ENCODE results near the gene STRIT1.
A peak's percentile ranks its signal among the peaks of the same experiment; 100 is the strongest.

STRIT1 gene

DNA sequence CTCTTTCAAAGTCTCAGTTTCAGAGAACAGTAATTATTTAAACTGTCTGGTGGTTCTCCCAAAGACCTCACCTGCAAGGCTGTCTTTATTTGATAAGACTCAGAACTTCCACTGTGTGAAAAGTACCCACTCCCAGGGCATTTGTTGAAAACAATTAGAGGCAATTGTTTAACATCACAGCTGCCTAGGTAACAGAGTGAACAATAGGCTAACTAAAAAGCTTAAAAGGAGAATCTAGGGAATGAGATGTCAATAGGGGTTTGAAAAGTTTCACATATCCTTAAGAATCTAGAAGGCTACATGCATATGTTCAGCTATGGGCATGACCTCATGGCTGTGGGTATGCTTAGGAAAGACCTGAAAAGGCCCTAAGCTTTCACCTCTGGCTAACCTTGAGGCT, 2.9 kb upstream of the STRIT1 start:
- no peak overlapping the region for H3K4me3 ChIP-seq (ENCODE audit: control insufficient read depth, low read depth, low read length)
- no peak for TF ChIP-seq CTCF (conservative IDR thresholded peaks at IDR 0.05; ENCODE audit: control insufficient read depth, insufficient read depth, low read depth, low read length)
- no peak for DNase-seq (ENCODE audit: low read depth)

DNA sequence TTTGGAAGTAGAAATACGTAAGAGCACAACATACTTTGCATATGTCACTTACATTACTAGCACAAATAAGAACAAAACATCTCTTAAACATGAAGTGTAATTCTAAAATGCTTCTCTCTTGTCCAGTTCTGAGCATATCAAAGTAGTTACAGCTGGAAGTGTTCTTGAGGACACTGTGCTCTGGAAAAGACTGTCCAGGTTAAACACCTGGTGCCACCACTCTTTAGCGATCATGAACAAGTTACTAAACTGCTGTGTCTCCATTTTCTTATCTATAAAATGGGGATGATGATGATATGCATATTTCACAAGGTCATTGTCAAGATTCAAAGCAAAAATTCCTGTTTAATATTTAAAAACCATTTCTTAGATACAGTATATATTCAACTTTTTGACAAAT, 790 bp downstream of the STRIT1 start:
- DNase-seq (ENCODE audit: low read depth), result no peak
- no peak overlapping the region for H3K4me3 ChIP-seq (ENCODE audit: control insufficient read depth, low read depth, low read length)
- TF ChIP-seq CTCF (conservative IDR thresholded peaks at IDR 0.05; ENCODE audit: control insufficient read depth, insufficient read depth, low read depth, low read length), result no peak

DNA sequence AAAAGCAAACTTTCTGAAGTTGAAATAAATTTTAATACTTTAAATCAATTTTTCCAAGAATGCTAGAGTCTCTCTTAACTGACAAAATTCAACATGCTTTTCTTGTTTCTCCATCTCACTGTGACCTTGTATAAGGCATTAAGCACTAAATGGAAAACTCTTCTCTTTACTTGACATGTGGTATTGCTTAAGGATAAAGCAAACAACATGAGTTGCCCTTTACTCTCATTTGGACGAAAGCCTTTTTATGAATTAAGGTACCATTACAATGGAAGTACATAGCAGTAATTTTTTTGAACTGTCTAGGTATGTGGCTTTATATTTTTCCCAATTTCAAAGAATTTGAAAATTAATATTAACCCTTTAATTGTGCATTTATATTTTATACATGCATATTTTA, 1.4 kb downstream of the STRIT1 start:
- no peak for TF ChIP-seq CTCF (conservative IDR thresholded peaks at IDR 0.05; ENCODE audit: control insufficient read depth, insufficient read depth, low read depth, low read length)
- DNase-seq (ENCODE audit: low read depth), result peak; percentile 75
- no peak overlapping the region for H3K4me3 ChIP-seq (ENCODE audit: control insufficient read depth, low read depth, low read length)

- TF ChIP-seq CTCF (conservative IDR thresholded peaks at IDR 0.05; ENCODE audit: control insufficient read depth, insufficient read depth, low read depth, low read length), result no peak
- DNase-seq (ENCODE audit: low read depth), result peak; percentile 40
- H3K4me3 ChIP-seq (ENCODE audit: control insufficient read depth, low read depth, low read length), result no peak overlapping the region
Measured at GRCh38 chr3:155286736-155287135, 6.7 kb downstream of the STRIT1 start.

- TF ChIP-seq CTCF (conservative IDR thresholded peaks at IDR 0.05; ENCODE audit: control insufficient read depth, insufficient read depth, low read depth, low read length), result no peak
- no peak for DNase-seq (ENCODE audit: low read depth)
- H3K4me3 ChIP-seq (ENCODE audit: control insufficient read depth, low read depth, low read length), result no peak overlapping the region
Measured at GRCh38 chr3:155285936-155286335, 7.5 kb downstream of the STRIT1 start.

DNA sequence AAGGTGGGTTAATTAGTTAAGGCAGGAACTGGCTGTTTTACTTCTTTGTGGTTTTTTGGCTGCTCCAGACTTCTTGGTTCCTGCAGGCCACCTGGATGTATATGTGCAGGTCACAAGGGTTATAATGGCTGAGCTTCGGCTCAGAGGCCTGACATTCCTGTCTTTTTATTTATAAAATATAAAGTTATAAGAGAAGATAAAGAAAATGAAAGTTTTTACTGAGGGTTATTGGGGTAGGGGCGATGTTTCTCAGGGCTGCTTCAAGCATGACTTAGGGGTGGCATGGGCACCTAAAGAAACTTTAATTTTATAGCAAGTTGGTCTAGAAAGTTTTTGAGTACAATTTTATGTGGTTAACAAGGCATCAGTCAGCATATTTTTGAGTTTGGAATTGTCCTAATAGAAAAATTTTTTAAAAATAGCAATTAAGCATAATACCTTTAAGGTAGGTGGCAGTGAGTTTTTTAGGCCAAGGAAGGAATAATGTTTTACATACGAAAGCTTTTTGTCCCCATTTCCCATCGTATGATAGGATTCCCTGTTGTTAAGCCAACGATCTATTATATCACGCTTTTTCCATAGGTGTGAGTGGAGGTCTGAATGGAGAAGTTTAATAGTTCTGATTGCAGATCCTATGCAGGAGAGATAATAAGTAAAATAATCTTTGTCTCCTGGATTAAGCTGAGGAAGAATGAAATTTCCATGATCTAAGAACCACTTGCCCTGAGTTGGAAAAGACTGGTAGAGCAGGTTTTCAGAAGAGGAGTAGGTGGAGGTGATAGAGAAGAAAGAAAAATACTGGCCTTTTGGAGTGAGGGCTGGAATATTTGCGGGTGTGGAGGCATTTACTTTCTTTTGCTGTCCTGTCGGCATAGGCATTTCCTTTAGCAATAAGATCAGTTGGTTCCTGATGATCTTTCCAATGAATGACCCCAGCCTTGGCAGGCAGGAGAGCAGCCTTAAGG, 10.1 kb downstream of the STRIT1 start:
- no peak for TF ChIP-seq CTCF (conservative IDR thresholded peaks at IDR 0.05; ENCODE audit: control insufficient read depth, insufficient read depth, low read depth, low read length)
- no peak for DNase-seq (ENCODE audit: low read depth)
- no peak overlapping the region for H3K4me3 ChIP-seq (ENCODE audit: control insufficient read depth, low read depth, low read length)

Data from fibroblast of mammary gland (primary cell).